ENCODE results near the gene SNX18.

DNA sequence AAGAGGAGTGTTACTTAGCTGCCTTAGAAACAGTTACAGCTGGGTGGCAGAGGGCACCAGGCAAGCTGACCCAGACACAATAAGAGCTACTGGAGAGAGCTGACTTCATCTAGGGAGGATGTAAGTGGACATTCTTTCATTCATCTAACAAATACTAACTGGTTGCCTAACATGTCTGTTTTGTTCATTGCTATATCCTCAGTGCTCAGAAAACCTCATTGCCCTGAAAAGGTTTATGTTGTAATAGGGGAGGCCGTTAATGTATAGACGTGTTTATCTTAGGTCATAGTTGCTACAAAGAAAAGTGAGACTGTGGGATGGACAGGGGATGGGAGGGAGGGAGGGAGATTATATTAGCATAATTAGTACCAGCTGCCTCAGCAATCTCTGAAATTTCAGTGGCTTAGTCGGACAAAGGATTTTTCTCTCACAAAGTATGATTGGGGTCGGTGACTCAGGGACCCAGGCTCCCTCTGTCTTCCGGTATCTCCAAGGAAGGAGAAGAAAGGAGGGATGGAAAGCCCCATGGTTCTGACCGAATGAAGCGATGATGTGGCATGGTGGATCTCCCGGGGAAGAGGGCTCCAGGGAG lies 2.6 kb upstream of the SNX18 start:
- TF ChIP-seq, protein P1, sequence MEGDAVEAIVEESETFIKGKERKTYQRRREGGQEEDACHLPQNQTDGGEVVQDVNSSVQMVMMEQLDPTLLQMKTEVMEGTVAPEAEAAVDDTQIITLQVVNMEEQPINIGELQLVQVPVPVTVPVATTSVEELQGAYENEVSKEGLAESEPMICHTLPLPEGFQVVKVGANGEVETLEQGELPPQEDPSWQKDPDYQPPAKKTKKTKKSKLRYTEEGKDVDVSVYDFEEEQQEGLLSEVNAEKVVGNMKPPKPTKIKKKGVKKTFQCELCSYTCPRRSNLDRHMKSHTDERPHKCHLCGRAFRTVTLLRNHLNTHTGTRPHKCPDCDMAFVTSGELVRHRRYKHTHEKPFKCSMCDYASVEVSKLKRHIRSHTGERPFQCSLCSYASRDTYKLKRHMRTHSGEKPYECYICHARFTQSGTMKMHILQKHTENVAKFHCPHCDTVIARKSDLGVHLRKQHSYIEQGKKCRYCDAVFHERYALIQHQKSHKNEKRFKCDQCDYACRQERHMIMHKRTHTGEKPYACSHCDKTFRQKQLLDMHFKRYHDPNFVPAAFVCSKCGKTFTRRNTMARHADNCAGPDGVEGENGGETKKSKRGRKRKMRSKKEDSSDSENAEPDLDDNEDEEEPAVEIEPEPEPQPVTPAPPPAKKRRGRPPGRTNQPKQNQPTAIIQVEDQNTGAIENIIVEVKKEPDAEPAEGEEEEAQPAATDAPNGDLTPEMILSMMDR (conservative IDR thresholded peaks at IDR 0.05; ENCODE audit: low read length), result no peak
- TF ChIP-seq EZH2phosphoT487 (IDR thresholded peaks at IDR 0.05; ENCODE audit: borderline replicate concordance), result no peak

Data from Loucy (cell line).